ENCODE results near the gene KRTAP12-4.

Gene KRTAP12-4

GRCh38 chr21:44658913-44659595, 4.6 kb upstream of the KRTAP12-4 start:
- no peaks in the 10 kb centered on the region for H3K36me3 ChIP-seq (ENCODE audit: insufficient read depth, low read length)
- no peak overlapping the region for H3K4me2 ChIP-seq (ENCODE audit: low read length)
- H2AFZ ChIP-seq (ENCODE audit: low read length), result no peak overlapping the region
- no peak overlapping the region for H3K9ac ChIP-seq (ENCODE audit: low read length)
- no peaks in the 10 kb centered on the region for H4K20me1 ChIP-seq (ENCODE audit: insufficient read depth, low read length)
- H3K4me1 ChIP-seq (ENCODE audit: insufficient read depth, low read length, severe bottlenecking), result no peaks in the 10 kb centered on the region
- 0 out of 2 replicates have a peak, but pooled peaks cover 2% of the 10 kb centered on the region for H3K9me3 ChIP-seq (ENCODE audit: low read length)
- no peak overlapping the region for H3K4me3 ChIP-seq (ENCODE audit: low read depth, low read length, poor library complexity, severe bottlenecking)
- H3F3A ChIP-seq (ENCODE audit: insufficient read depth, low read length), result no peaks in the 10 kb centered on the region
- no peak overlapping the region for H3K27ac ChIP-seq (ENCODE audit: low read depth, low read length, poor library complexity, severe bottlenecking)
- no peak for TF ChIP-seq EZH2 (IDR thresholded peaks at IDR 0.05; ENCODE audit: borderline replicate concordance, low read length)
- TF ChIP-seq, protein P1, sequence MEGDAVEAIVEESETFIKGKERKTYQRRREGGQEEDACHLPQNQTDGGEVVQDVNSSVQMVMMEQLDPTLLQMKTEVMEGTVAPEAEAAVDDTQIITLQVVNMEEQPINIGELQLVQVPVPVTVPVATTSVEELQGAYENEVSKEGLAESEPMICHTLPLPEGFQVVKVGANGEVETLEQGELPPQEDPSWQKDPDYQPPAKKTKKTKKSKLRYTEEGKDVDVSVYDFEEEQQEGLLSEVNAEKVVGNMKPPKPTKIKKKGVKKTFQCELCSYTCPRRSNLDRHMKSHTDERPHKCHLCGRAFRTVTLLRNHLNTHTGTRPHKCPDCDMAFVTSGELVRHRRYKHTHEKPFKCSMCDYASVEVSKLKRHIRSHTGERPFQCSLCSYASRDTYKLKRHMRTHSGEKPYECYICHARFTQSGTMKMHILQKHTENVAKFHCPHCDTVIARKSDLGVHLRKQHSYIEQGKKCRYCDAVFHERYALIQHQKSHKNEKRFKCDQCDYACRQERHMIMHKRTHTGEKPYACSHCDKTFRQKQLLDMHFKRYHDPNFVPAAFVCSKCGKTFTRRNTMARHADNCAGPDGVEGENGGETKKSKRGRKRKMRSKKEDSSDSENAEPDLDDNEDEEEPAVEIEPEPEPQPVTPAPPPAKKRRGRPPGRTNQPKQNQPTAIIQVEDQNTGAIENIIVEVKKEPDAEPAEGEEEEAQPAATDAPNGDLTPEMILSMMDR (IDR thresholded peaks at IDR 0.05; ENCODE audit: low read length), result no peak
- no peaks in the 10 kb centered on the region for H3K9me2 ChIP-seq (ENCODE audit: low read depth, low read length)
- H3K27me3 ChIP-seq (ENCODE audit: insufficient read depth, low read length), result peaks cover 12% of the 10 kb centered on the region; the same call in 1 of the 2 replicates
- no peaks in the 10 kb centered on the region for H3K79me2 ChIP-seq (ENCODE audit: insufficient read depth, low read length)

- H3K79me2 ChIP-seq (ENCODE audit: insufficient read depth, low read length), result no peaks in the 10 kb centered on the region
- no peak overlapping the region for H3K9ac ChIP-seq (ENCODE audit: low read length)
- 0 out of 2 replicates have a peak, but pooled peaks cover 2% of the 10 kb centered on the region for H3K9me3 ChIP-seq (ENCODE audit: low read length)
- peaks cover 12% of the 10 kb centered on the region; the same call in 1 of the 2 replicates for H3K27me3 ChIP-seq (ENCODE audit: insufficient read depth, low read length)
- H2AFZ ChIP-seq (ENCODE audit: low read length), result no peak overlapping the region
- H3K27ac ChIP-seq (ENCODE audit: low read depth, low read length, poor library complexity, severe bottlenecking), result no peak overlapping the region
- no peaks in the 10 kb centered on the region for H3K4me1 ChIP-seq (ENCODE audit: insufficient read depth, low read length, severe bottlenecking)
- no peaks in the 10 kb centered on the region for H3K36me3 ChIP-seq (ENCODE audit: insufficient read depth, low read length)
- no peaks in the 10 kb centered on the region for H4K20me1 ChIP-seq (ENCODE audit: insufficient read depth, low read length)
- no peaks in the 10 kb centered on the region for H3F3A ChIP-seq (ENCODE audit: insufficient read depth, low read length)
- H3K4me3 ChIP-seq (ENCODE audit: low read depth, low read length, poor library complexity, severe bottlenecking), result no peak overlapping the region
- TF ChIP-seq, protein P1 (IDR thresholded peaks at IDR 0.05; ENCODE audit: low read length), result no peak
- TF ChIP-seq EZH2 (IDR thresholded peaks at IDR 0.05; ENCODE audit: borderline replicate concordance, low read length), result no peak
- no peak overlapping the region for H3K4me2 ChIP-seq (ENCODE audit: low read length)
- no peaks in the 10 kb centered on the region for H3K9me2 ChIP-seq (ENCODE audit: low read depth, low read length)
These were observed 4.1 kb upstream of the KRTAP12-4 start for GRCh38 chr21:44658541-44658910.

DNA sequence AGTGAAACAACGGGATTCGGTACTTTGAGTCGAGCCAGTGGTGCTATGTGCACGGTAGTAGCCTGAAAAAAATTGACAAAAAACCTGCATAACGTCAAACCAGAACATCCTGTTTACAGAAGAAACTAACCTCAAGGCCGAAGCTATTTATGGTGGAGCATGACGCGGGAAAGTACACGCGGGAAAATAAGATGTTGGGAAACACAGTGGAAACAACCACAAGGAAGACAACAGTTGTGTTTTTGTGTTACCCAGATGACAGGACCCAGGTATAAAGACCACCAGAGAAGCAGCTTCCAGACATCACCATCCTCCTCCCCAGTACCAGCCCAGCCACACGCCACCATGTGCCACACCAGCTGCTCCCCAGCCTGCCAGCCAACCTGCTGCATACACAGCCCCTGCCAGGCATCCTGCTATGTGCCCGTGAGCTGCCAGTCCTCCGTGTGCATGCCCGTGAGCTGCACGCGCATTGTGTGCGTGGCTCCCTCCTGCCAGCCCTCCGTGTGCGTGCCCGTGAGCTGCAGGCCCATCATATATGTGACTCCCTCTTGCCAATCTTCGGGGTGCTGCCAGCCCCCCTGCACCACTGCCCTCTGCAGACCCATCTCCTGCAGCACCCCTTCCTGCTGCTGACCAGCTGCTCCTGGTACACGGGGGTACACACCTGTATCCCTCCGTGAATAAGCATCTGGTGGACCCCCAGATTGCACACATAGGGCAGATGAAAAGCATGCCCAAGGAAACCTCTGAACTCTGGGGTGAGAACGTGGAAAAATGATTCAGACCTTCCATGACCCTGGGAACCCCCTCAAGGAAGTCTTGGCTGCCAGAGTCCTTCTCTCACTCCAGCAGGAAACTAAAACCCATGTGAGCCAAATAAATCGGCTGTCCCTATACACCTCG, 3.4 kb upstream of the KRTAP12-4 start, which contains the start of gene KRTAP12-3:
Gene KRTAP12-3 (plus strand): TSS at position 298 of the 906 bp plus-strand sequence. CDS start 48 bp downstream, at position 346.
- no peak within 1 kb of the TSS for H3K27ac ChIP-seq (ENCODE audit: low read depth, low read length, poor library complexity, severe bottlenecking)
- no peaks in the 10 kb centered on the region for H3F3A ChIP-seq (ENCODE audit: insufficient read depth, low read length)
- TF ChIP-seq, protein P1 (IDR thresholded peaks at IDR 0.05; ENCODE audit: low read length), result no peak
- no peak for TF ChIP-seq EZH2 (IDR thresholded peaks at IDR 0.05; ENCODE audit: borderline replicate concordance, low read length)
- H3K36me3 ChIP-seq (ENCODE audit: insufficient read depth, low read length), result no peaks in the 10 kb centered on the region; the same call in 1 of the 2 replicates
- H3K4me2 ChIP-seq (ENCODE audit: low read length), result no peak within 1 kb of the TSS
- peaks cover 12% of the 10 kb centered on the region; the same call in 1 of the 2 replicates for H3K27me3 ChIP-seq (ENCODE audit: insufficient read depth, low read length)
- no peaks in the 10 kb centered on the region for H3K79me2 ChIP-seq (ENCODE audit: insufficient read depth, low read length)
- H2AFZ ChIP-seq (ENCODE audit: low read length), result no peak within 1 kb of the TSS
- H3K9ac ChIP-seq (ENCODE audit: low read length), result no peak within 1 kb of the TSS
- H3K4me1 ChIP-seq (ENCODE audit: insufficient read depth, low read length, severe bottlenecking), result no peaks in the 10 kb centered on the region
- 0 out of 2 replicates have a peak, but pooled peaks cover 2% of the 10 kb centered on the region for H3K9me3 ChIP-seq (ENCODE audit: low read length)
- H3K4me3 ChIP-seq (ENCODE audit: low read depth, low read length, poor library complexity, severe bottlenecking), result no peak within 1 kb of the TSS
- H3K9me2 ChIP-seq (ENCODE audit: low read depth, low read length), result no peaks in the 10 kb centered on the region
- no peaks in the 10 kb centered on the region for H4K20me1 ChIP-seq (ENCODE audit: insufficient read depth, low read length)

Data from OCI-LY1 (cell line).